ENCODE data around the gene PCYT1A. TPM values are rescaled to one million over a fixed set of nuclear protein-coding genes. Genes with fewer than 3 reads are reported as not detected.

The PCYT1A gene
- total and polyA plus RNA-seq, 2 experiments from 2014 or later = 38.3 to 96.3 TPM

GRCh38 chr3:196241704-196242103 lies 45.8 kb downstream of the PCYT1A start:
- H3K9me3 ChIP-seq (ENCODE audit: low read depth) = no peaks in the 10 kb centered on the region
- no peak overlapping the region for H2AFZ ChIP-seq
- no peak overlapping the region for H3K4me3 ChIP-seq
- 92% methylated on average over 8 of the region's 8 CpGs for WGBS, 2 experiments (ENCODE audit: low coverage in 1 of 2, low lambda C conversion rate in 2 of 2, missing lambda C conversion rate in 2 of 2)
- H3K9ac ChIP-seq = no peak overlapping the region
- H3K79me2 ChIP-seq (ENCODE audit: insufficient read depth) = no peaks in the 10 kb centered on the region
- H3K36me3 ChIP-seq (ENCODE audit: low read depth) = peaks cover 51% of the 10 kb centered on the region
- H4K20me1 ChIP-seq (ENCODE audit: insufficient read depth) = no peaks in the 10 kb centered on the region
- H3K4me2 ChIP-seq (ENCODE audit: unreplicated experiment) = no peak overlapping the region
- in situ Hi-C loops (cut with MboI) = no loop called here
- no peaks in the 10 kb centered on the region for H3K9me2 ChIP-seq (ENCODE audit: insufficient read depth)
- H3K4me1 ChIP-seq (ENCODE audit: insufficient read depth) = no peaks in the 10 kb centered on the region
- DNase-seq = no peak
- TF ChIP-seq EZH2phosphoT487 (IDR thresholded peaks at IDR 0.05; ENCODE audit: insufficient read depth, low read depth) = no peak
- no peak for TF ChIP-seq EZH2 (IDR thresholded peaks at IDR 0.05; ENCODE audit: insufficient read depth, poor library complexity, severe bottlenecking)
- H3K27me3 ChIP-seq (replicated peaks; ENCODE audit: insufficient read depth) = no peaks in the 10 kb centered on the region
- no peak overlapping the region for H3K27ac ChIP-seq
- no peaks in the 10 kb centered on the region for H3F3A ChIP-seq (ENCODE audit: insufficient read depth)

GRCh38 chr3:196240424-196240823 lies 47.1 kb downstream of the PCYT1A start:
- Histone ChIP-seq H3K27ac (no peak overlapping the region), H3K9ac (no peak overlapping the region), H3K9me2 (ENCODE audit: insufficient read depth) (no peaks in the 10 kb centered on the region), H3F3A (ENCODE audit: insufficient read depth) (no peaks in the 10 kb centered on the region), H3K36me3 (ENCODE audit: low read depth) (peaks cover 50% of the 10 kb centered on the region), H3K79me2 (ENCODE audit: insufficient read depth) (no peaks in the 10 kb centered on the region), H3K4me3 (no peak overlapping the region), H3K4me2 (ENCODE audit: unreplicated experiment) (no peak overlapping the region), H3K9me3 (ENCODE audit: low read depth) (no peaks in the 10 kb centered on the region), H3K4me1 (ENCODE audit: insufficient read depth) (no peaks in the 10 kb centered on the region), H4K20me1 (ENCODE audit: insufficient read depth) (no peaks in the 10 kb centered on the region), H3K27me3 (replicated peaks; ENCODE audit: insufficient read depth) (no peaks in the 10 kb centered on the region), H2AFZ (no peak overlapping the region)
- 96 to 97% methylated on average over 4 of the region's 4 CpGs for WGBS, 2 experiments (ENCODE audit: low coverage in 1 of 2, low lambda C conversion rate in 2 of 2, missing lambda C conversion rate in 2 of 2)
- DNase-seq = no peak
- in situ Hi-C loops (cut with MboI) = no loop called here
- TF ChIP-seq EZH2phosphoT487 (IDR thresholded peaks at IDR 0.05; ENCODE audit: insufficient read depth, low read depth) (no peak), EZH2 (IDR thresholded peaks at IDR 0.05; ENCODE audit: insufficient read depth, poor library complexity, severe bottlenecking) (no peak)

GRCh38 chr3:196238612-196239560 lies 48.6 kb downstream of the PCYT1A start:
- no peak for TF ChIP-seq EZH2 (IDR thresholded peaks at IDR 0.05; ENCODE audit: insufficient read depth, poor library complexity, severe bottlenecking)
- no peak for TF ChIP-seq EZH2phosphoT487 (IDR thresholded peaks at IDR 0.05; ENCODE audit: insufficient read depth, low read depth)
- no peaks in the 10 kb centered on the region for H3K9me2 ChIP-seq (ENCODE audit: insufficient read depth)
- 88% methylated on average over 10 to 14 of the region's 14 CpGs for WGBS, 2 experiments (ENCODE audit: low coverage in 1 of 2, low lambda C conversion rate in 2 of 2, missing lambda C conversion rate in 2 of 2)
- no peaks in the 10 kb centered on the region for H3K4me1 ChIP-seq (ENCODE audit: insufficient read depth)
- no peak overlapping the region for H2AFZ ChIP-seq
- H3F3A ChIP-seq (ENCODE audit: insufficient read depth) = no peaks in the 10 kb centered on the region
- no peak overlapping the region for H3K9ac ChIP-seq
- H3K9me3 ChIP-seq (ENCODE audit: low read depth) = no peaks in the 10 kb centered on the region
- DNase-seq = no peak
- H4K20me1 ChIP-seq (ENCODE audit: insufficient read depth) = no peaks in the 10 kb centered on the region
- H3K4me2 ChIP-seq (ENCODE audit: unreplicated experiment) = no peak overlapping the region
- peaks cover 50% of the 10 kb centered on the region for H3K36me3 ChIP-seq (ENCODE audit: low read depth)
- H3K27ac ChIP-seq = no peak overlapping the region
- in situ Hi-C loops (cut with MboI) = no loop called here
- H3K79me2 ChIP-seq (ENCODE audit: insufficient read depth) = no peaks in the 10 kb centered on the region
- H3K27me3 ChIP-seq (replicated peaks; ENCODE audit: insufficient read depth) = no peaks in the 10 kb centered on the region
- H3K4me3 ChIP-seq = no peak overlapping the region

GRCh38 chr3:196237203-196237602 lies 50.3 kb downstream of the PCYT1A start:
- no peaks in the 10 kb centered on the region for H3K79me2 ChIP-seq (ENCODE audit: insufficient read depth)
- no peaks in the 10 kb centered on the region for H3K9me2 ChIP-seq (ENCODE audit: insufficient read depth)
- no peaks in the 10 kb centered on the region for H4K20me1 ChIP-seq (ENCODE audit: insufficient read depth)
- 80 to 82% methylated on average over 5 of the region's 5 CpGs for WGBS, 2 experiments (ENCODE audit: low coverage in 1 of 2, low lambda C conversion rate in 2 of 2, missing lambda C conversion rate in 2 of 2)
- H2AFZ ChIP-seq = no peak overlapping the region
- H3K4me3 ChIP-seq = no peak overlapping the region
- in situ Hi-C loops (cut with MboI) = no loop called here
- no peak for TF ChIP-seq EZH2 (IDR thresholded peaks at IDR 0.05; ENCODE audit: insufficient read depth, poor library complexity, severe bottlenecking)
- no peak for TF ChIP-seq EZH2phosphoT487 (IDR thresholded peaks at IDR 0.05; ENCODE audit: insufficient read depth, low read depth)
- H3K9ac ChIP-seq = no peak overlapping the region
- H3K4me1 ChIP-seq (ENCODE audit: insufficient read depth) = no peaks in the 10 kb centered on the region
- no peak for DNase-seq
- H3K27me3 ChIP-seq (replicated peaks; ENCODE audit: insufficient read depth) = no peaks in the 10 kb centered on the region
- H3K9me3 ChIP-seq (ENCODE audit: low read depth) = no peaks in the 10 kb centered on the region
- H3K27ac ChIP-seq = no peak overlapping the region
- no peak overlapping the region for H3K4me2 ChIP-seq (ENCODE audit: unreplicated experiment)
- peaks cover 48% of the 10 kb centered on the region for H3K36me3 ChIP-seq (ENCODE audit: low read depth)
- no peaks in the 10 kb centered on the region for H3F3A ChIP-seq (ENCODE audit: insufficient read depth)

Measured in GM23248 (cell line).